CD4-positive, alpha-beta T cell treated with Interleukin-1 beta for 1 hour (primary cell): ENCODE data around the gene VCY.
"Not testable (repeated sequence)": the region's sequence is repeated elsewhere in the genome, so short reads cannot be mapped to it uniquely, and the experiment has no call there.

Source experiments
- DNase-seq, 2 donors: peaks; one replicate each; pipeline ENCODE4 v3.0.0-alpha.2; 2020 to 2022

VCY gene

DNA sequence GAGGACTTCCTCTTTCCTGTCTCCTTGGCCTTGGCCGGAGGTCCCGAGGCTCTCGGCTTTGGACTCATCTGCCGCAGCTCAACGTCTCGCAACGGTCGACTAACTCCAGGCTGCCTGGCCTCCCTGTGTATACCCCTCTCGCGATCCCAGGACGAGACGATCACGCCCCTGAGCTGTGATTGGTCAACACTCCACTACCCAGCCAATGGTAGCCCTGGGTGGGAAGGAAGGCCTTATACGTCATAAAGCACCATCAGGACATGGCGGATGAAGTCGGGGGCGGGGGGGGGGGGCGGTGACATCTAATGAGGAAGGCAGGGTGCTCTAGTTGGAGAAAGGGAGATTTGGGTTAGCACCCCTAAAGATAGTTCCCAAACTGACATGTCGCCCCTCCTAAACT is at the start of gene VCY:
VCY (minus strand) TSS at position 101 of the 400 bp plus-strand sequence; CDS start at position 68, 33 bp downstream.
- not testable (repeated sequence) for DNase-seq

DNA sequence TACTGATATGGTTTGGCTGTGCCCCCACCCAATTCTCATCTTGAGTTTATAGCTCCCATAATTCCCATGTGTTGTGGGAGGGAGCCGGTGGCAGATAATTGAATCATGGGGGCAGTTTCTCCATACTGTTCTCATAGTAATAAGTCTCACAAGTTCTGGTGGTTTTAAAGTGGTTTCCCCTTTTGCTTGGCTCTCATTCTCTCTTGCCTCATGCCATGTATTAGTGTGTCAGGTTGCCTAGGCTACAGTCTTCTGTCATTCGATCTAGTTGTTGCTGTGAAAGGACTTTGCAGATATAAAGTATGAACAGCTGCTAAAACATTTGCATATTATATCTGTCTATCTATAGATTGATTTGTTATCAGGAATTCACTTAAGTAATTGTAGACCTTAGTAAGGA is 44.1 kb upstream of the VCY start:
- DNase-seq = not testable (repeated sequence)

DNA sequence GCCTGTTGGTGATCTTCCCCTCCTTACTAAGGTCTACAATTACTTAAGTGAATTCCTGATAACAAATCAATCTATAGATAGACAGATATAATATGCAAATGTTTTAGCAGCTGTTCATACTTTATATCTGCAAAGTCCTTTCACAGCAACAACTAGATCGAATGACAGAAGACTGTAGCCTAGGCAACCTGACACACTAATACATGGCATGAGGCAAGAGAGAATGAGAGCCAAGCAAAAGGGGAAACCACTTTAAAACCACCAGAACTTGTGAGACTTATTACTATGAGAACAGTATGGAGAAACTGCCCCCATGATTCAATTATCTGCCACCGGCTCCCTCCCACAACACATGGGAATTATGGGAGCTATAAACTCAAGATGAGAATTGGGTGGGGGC is 25.6 kb upstream of the VCY start:
- not testable (repeated sequence) for DNase-seq

DNA sequence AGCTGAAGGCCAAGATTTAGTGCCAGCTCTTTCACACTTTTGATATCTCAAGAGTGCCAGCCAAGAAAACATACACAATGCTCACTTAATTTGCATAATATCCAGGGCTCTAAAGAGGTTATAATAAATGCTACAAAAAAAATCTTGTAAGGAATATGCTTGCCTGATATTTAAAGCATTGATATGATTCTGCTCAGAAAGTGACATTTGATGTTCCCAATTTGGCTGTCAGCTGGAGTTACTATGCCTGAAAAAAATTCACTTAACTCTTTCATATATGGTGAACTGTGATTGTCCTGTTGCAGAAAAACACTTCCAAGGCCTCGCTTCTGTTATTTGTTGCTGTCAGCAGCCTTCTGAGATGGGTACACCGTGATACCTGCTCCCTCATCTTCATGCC is 43.9 kb downstream of the VCY start:
- DNase-seq = not testable (repeated sequence)
